Ectodermal cell (in vitro differentiated cells): ENCODE data around the gene ACTN1.

Experiments used
- H3K27ac ChIP-seq: 2 replicates; pipeline ENCODE4 v1.7.0; 2013; ENCODE audit warnings: mild to moderate bottlenecking, low read depth, low read length; ENCODE audit not compliant: insufficient read depth, poor library complexity, severe bottlenecking
- H3K27me3 ChIP-seq: 2 replicates; pipeline ENCODE4 v1.7.0; 2013; ENCODE audit warnings: mild to moderate bottlenecking, low read length; ENCODE audit not compliant: insufficient read depth, control insufficient read depth, poor library complexity, severe bottlenecking
- H3K36me3 ChIP-seq: one replicate; pipeline ENCODE4 v1.7.0; 2013; ENCODE audit warnings: low read length; ENCODE audit not compliant: control insufficient read depth, insufficient read depth
- H3K4me1 ChIP-seq: one replicate; pipeline ENCODE4 v1.7.0; 2013; ENCODE audit warnings: low read length; ENCODE audit not compliant: control insufficient read depth, insufficient read depth
- H3K4me3 ChIP-seq: 2 replicates; pipeline ENCODE4 v1.7.0; 2013; ENCODE audit warnings: low read depth, low read length, control low read depth; ENCODE audit not compliant: insufficient read depth
- H3K9me3 ChIP-seq: 2 replicates; pipeline ENCODE4 v1.7.0; 2013; ENCODE audit warnings: mild to moderate bottlenecking, low read length, moderate library complexity; ENCODE audit not compliant: control insufficient read depth
- WGBS, 2 experiments: methylation state at CpG; one replicate each; pipeline ENCODE4 v1.1.7; 2013; ENCODE audit warnings: missing lambda C conversion rate in 2 of 2; 5-methylcytosine and 5-hydroxymethylcytosine counted together

Gene ACTN1

GRCh38 chr14:68921049-68921448 is 58.1 kb downstream of the ACTN1 start:
- Histone ChIP-seq H3K27ac (no peak overlapping the region), H3K27me3 (no peaks in the 10 kb centered on the region), H3K36me3 (peaks cover 29% of the 10 kb centered on the region), H3K4me3 (no peak overlapping the region), H3K4me1 (peaks cover 30% of the 10 kb centered on the region), H3K9me3 (no peaks in the 10 kb centered on the region)
- 94 to 97% methylated on average over 6 to 8 of the region's 9 CpGs for WGBS, 2 experiments

- H3K9me3 ChIP-seq = no peaks in the 10 kb centered on the region
- H3K4me3 ChIP-seq = no peak overlapping the region
- peaks cover 34% of the 10 kb centered on the region for H3K36me3 ChIP-seq
- no peak overlapping the region for H3K27ac ChIP-seq
- 94 to 96% methylated on average over 8 of the region's 8 CpGs for WGBS, 2 experiments
- H3K27me3 ChIP-seq = no peaks in the 10 kb centered on the region
- H3K4me1 ChIP-seq = peaks cover 22% of the 10 kb centered on the region
These were observed 59.8 kb downstream of the ACTN1 start for GRCh38 chr14:68919129-68919927.

- Histone ChIP-seq H3K27ac (no peak overlapping the region), H3K27me3 (no peaks in the 10 kb centered on the region), H3K36me3 (peaks cover 34% of the 10 kb centered on the region), H3K4me1 (peaks cover 17% of the 10 kb centered on the region), H3K9me3 (no peaks in the 10 kb centered on the region), H3K4me3 (no peak overlapping the region)
- WGBS, 2 experiments = 88 to 95% methylated on average over 10 of the region's 10 CpGs
These were observed 60.5 kb downstream of the ACTN1 start for GRCh38 chr14:68918612-68919011.

- WGBS, 2 experiments = 93 to 94% methylated on average over 11 of the region's 11 CpGs
- Histone ChIP-seq H3K9me3 (no peaks in the 10 kb centered on the region), H3K27me3 (no peaks in the 10 kb centered on the region), H3K27ac (no peak overlapping the region), H3K36me3 (peaks cover 34% of the 10 kb centered on the region), H3K4me3 (no peak overlapping the region), H3K4me1 (no peaks in the 10 kb centered on the region)
These were observed 62.7 kb downstream of the ACTN1 start for GRCh38 chr14:68916358-68916941.

GRCh38 chr14:68913516-68913915 is 65.6 kb downstream of the ACTN1 start:
- Histone ChIP-seq H3K9me3 (no peaks in the 10 kb centered on the region), H3K4me1 (no peaks in the 10 kb centered on the region), H3K27ac (no peak overlapping the region), H3K36me3 (peaks cover 11% of the 10 kb centered on the region), H3K27me3 (no peaks in the 10 kb centered on the region), H3K4me3 (no peak overlapping the region)
- 87 to 94% methylated on average over 3 of the region's 3 CpGs for WGBS, 2 experiments

- Histone ChIP-seq H3K27ac (no peak overlapping the region), H3K27me3 (no peaks in the 10 kb centered on the region), H3K9me3 (no peaks in the 10 kb centered on the region), H3K4me3 (no peak overlapping the region), H3K36me3 (peaks cover 5% of the 10 kb centered on the region), H3K4me1 (no peaks in the 10 kb centered on the region)
- WGBS, 2 experiments = 56 to 57% methylated on average over 12 of the region's 12 CpGs
These were observed 67.4 kb downstream of the ACTN1 start for GRCh38 chr14:68911594-68912227.

- H3K4me3 ChIP-seq = no peak overlapping the region
- no peaks in the 10 kb centered on the region for H3K9me3 ChIP-seq
- H3K4me1 ChIP-seq = no peaks in the 10 kb centered on the region
- H3K27me3 ChIP-seq = no peaks in the 10 kb centered on the region
- WGBS, 2 experiments = 79 to 81% methylated on average over 9 of the region's 9 CpGs
- H3K27ac ChIP-seq = no peak overlapping the region
- peaks cover 7% of the 10 kb centered on the region for H3K36me3 ChIP-seq
These were observed 68.6 kb downstream of the ACTN1 start for GRCh38 chr14:68910540-68910939.

- H3K27ac ChIP-seq = no peak overlapping the region
- no peaks in the 10 kb centered on the region for H3K9me3 ChIP-seq
- H3K36me3 ChIP-seq = peaks cover 9% of the 10 kb centered on the region
- H3K4me1 ChIP-seq = no peaks in the 10 kb centered on the region
- H3K27me3 ChIP-seq = no peaks in the 10 kb centered on the region
- H3K4me3 ChIP-seq = no peak overlapping the region
- 95 to 96% methylated on average over 5 of the region's 5 CpGs for WGBS, 2 experiments
These were observed 70.3 kb downstream of the ACTN1 start for GRCh38 chr14:68908803-68909202.

- Histone ChIP-seq H3K4me3 (no peak overlapping the region), H3K36me3 (peaks cover 10% of the 10 kb centered on the region), H3K9me3 (no peaks in the 10 kb centered on the region), H3K27me3 (no peaks in the 10 kb centered on the region), H3K27ac (no peak overlapping the region), H3K4me1 (no peaks in the 10 kb centered on the region)
- 94% methylated on average over 8 of the region's 8 CpGs for WGBS, 2 experiments
These were observed 70.9 kb downstream of the ACTN1 start for GRCh38 chr14:68908201-68908600.

GRCh38 chr14:68906439-68906838 is 72.7 kb downstream of the ACTN1 start:
- peaks cover 20% of the 10 kb centered on the region for H3K36me3 ChIP-seq
- H3K27ac ChIP-seq = no peak overlapping the region
- H3K4me3 ChIP-seq = no peak overlapping the region
- H3K27me3 ChIP-seq = no peaks in the 10 kb centered on the region
- 94 to 97% methylated on average over 5 of the region's 5 CpGs for WGBS, 2 experiments
- no peaks in the 10 kb centered on the region for H3K9me3 ChIP-seq
- H3K4me1 ChIP-seq = no peaks in the 10 kb centered on the region
